Effector CD8-positive, alpha-beta T cell (primary cell): ENCODE data around the gene INTS14.
"Not testable (repeated sequence)": the region's sequence is repeated elsewhere in the genome, so short reads cannot be mapped to it uniquely, and the experiment has no call there.

Experiments used
- DNase-seq: peaks from one replicate; lab custom pipeline; 2025; lab: John Stamatoyannopoulos, UW

Gene INTS14

GRCh38 chr15:65578904-65579728, 31.8 kb downstream of the INTS14 start:
- DNase-seq, result no peak

- DNase-seq, result no peak
These were observed 33.6 kb downstream of the INTS14 start for GRCh38 chr15:65577129-65577996.

DNA sequence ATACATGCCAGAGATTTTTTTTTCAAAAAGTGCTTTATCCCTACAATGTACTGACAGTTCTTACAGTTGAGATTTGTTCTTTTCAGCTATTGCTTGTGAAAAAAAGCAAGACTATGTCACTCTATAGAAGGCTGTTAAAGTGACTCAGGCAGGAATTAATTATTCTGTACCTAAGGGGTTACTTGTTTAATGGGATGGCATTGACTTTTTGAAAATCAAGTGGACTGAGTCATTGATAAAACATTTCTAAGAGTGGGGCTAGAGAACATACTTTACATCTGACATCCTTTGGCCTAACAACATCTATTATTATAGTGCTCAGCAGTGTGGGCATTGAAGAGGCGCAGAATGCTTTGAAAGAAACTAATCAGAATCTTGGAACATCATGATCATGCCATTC, 34.3 kb downstream of the INTS14 start:
- DNase-seq, result no peak

GRCh38 chr15:65571971-65572370, 39.0 kb downstream of the INTS14 start:
- DNase-seq, result no peak

DNA sequence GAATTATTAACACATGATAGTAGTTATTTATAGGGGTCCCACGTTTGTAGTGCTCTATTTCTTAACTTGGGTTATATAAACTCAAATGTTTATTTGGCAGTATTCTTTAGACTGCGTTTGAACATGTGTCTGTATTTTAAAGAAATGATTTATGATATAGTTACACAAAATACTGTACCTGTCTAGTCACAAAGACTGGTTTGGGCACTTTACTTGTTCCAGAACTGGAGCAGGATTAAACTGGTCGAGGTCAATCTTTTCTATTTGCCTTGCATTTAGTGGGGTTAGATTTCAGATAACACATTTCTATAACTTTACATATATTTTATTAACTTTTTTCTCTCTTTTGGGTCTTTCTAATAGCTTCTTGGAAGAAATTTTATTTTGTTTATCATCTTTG, 41.2 kb downstream of the INTS14 start:
- DNase-seq, result no peak

GRCh38 chr15:65561934-65562333, 49.0 kb downstream of the INTS14 start:
- no peak for DNase-seq

DNA sequence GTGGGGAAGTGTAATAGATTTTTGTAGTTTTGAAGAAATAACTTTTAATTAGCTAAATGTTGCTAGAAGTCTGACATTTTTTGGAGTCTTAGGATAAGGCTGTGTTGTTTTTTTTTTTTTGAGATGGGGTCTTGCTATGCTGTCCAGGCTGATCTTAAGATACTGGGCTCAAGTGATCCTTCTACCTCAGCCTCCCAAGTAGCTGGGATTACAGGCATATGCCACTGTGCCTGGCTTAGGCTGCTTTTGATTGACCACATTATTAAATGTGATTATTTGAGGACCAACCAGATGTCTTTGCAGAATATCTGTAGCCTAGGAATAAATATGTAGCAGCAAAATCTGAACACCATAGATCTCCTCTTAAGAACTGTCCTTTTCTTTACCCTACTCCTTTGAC, 51.0 kb downstream of the INTS14 start:
- no peak for DNase-seq

DNA sequence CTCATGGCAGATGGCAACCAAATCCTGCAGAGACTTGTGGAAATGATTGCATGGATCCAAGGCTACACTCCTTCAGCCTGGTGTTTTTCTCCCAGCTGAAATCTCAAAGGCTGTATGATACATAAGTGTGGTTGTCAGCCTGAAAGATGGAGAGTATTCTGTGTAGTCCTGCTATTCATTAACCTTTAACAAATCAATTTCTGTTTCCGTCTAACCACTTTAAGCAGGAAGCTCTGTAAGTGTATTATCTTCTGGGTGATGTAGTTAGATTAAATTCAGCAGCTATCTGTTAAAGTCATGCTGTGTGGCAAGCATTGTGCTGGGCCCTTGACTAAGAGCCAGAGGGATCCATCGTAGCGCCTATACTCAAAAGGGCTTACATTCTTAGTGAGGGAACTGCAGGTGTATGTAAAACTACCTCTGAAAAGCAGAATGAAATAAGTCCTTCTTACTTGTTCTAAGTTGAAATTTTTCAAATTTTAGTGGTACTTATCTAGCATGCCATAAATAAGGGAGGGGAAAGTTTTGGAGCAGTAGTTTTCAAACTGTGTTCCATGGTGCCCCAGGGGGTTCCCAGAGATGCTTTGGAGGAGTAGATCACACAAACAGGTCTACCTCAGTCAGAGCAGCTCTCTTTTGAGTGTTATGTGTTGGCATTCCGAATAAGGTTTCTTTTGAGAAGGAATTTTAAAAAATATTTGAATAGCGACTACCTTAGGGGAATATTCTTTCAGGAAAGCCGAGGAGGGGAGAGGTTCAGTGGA, 51.8 kb downstream of the INTS14 start:
- DNase-seq, result no peak

GRCh38 chr15:65558336-65558735, 52.6 kb downstream of the INTS14 start:
- no peak for DNase-seq

DNA sequence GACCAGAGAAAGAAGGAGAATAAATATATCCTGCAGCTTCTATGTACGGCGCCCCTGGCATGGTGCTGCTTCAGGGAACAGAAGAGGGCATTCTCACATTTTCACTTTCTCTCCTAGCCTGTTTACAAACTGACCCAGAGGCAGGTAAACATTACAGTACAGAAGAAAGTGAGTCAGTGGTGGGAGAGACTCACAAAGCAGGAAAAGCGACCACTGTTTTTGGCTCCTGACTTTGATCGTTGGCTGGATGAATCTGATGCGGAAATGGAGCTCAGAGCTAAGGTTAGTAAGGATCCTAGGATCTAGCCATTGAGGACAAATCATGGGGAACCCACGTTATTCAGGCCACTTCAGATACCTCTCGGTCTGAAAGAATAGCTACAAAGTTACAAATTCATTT, 54.3 kb downstream of the INTS14 start:
- DNase-seq, result no peak

- DNase-seq, result no peak
These were observed 57.2 kb downstream of the INTS14 start for GRCh38 chr15:65553691-65554090.

DNA sequence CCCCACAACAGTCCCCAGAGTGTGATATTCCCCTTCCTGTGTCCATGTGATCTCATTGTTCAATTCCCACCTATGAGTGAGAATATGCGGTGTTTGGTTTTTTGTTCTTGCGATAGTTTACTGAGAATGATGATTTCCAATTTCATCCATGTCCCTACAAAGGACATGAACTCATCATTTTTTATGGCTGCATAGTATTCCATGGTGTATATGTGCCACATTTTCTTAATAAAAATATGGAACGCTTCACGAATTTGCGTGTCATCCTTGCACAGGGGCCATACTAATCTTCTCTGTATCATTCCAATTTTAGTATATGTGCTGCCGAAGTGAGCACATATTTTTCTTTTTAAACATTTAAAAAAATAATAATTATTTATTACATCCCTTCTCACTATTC, 58.1 kb downstream of the INTS14 start:
- not testable (repeated sequence) for DNase-seq

- DNase-seq, result no peak
These were observed 59.7 kb downstream of the INTS14 start for GRCh38 chr15:65551183-65551582.

- DNase-seq, result no peak
These were observed 60.2 kb downstream of the INTS14 start for GRCh38 chr15:65550681-65551098.

GRCh38 chr15:65549288-65549687, 61.6 kb downstream of the INTS14 start:
- DNase-seq, result not testable (repeated sequence)

- DNase-seq, result no peak
These were observed 63.1 kb downstream of the INTS14 start for GRCh38 chr15:65547841-65548240.

- no peak for DNase-seq
These were observed 69.6 kb downstream of the INTS14 start for GRCh38 chr15:65541231-65541820.

GRCh38 chr15:65540314-65540713, 70.6 kb downstream of the INTS14 start:
- DNase-seq, result no peak

DNA sequence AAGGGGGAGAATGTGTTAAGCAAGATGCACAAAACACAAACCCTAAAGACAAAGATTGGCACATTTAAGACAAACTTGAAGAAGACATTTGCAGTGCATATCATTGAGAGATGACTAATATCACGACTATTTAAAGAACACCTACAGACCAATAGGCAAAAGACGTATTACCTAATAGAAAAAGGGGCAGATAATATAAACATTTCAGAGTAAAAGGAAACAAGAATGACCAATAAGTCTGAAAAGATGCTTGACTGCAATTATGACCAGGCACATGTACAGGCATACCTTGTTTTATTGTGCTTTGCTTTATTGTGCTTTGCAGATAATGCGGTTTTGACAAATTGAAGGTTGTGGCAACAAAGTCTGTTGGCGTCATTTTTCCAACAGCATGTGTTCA, 75.7 kb downstream of the INTS14 start:
- no peak for DNase-seq

DNA sequence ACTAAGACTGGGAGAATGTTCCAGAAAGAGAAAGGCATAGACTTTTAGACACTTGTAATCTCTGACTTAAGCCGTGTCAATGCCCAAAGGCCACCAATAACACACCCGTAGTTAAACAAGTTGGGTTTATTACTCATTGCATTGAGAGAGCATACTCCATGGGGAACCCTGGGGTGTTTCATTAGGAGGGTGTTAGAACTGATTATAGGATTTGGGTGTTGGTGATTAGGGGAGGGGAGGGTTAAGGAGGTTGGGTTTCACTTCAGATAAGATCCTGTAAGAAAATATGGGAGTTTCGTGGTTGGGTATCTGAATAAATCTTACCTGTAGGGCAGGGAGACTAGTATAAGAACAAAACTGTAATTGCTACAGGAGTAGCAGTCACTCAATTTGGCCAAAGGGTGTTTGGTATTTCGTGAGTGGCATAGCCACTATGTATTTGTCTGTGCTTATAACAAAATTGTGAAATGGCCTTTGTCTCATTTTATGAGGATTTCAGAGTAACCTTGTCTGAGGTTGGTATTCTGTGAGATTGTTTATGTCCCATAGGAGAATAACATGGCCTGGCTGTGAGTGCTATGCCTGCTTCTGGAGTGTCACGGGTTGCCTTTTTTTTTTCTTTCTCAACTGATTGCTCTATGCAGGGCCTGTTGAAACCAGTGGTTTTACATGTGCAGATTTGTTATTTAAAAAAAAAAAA, 77.7 kb downstream of the INTS14 start:
- no peak for DNase-seq

DNA sequence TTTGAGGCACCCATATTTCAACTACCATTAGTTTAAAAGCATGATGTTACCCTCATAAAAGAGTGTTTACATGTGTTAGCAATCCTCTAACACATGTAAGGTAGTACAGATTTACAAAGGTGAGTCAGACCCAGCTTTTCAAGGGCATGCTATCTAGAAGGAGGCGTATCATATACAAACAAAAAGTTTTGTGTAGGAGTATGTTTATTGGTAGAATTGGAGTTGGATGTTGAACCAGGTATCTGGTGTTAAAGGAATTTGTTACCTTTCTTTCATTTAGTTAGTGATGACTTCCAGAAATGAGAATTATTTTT, 78.2 kb downstream of the INTS14 start:
- no peak for DNase-seq
